ENCODE measurements around the gene LAPTM5.

The LAPTM5 gene

GRCh38 chr1:30686236-30686935 is 71.2 kb downstream of the LAPTM5 start:
- no peak overlapping the region for H3K27ac ChIP-seq
- H3K4me1 ChIP-seq = peaks cover 0 to 11% (median 5%) of the 10 kb centered on the region in 4 donors
- intact Hi-C loops (cut with DNase I; ENCODE audit: low total_unique reads) = no loop called here
- peaks cover 0 to 76% of the 10 kb centered on the region in 2 donors for H3K27me3 ChIP-seq
- H3K9me3 ChIP-seq = no peaks in the 10 kb centered on the region
- H3K36me3 ChIP-seq = no peaks in the 10 kb centered on the region
- peak in 1 of 2 donors; percentile 40 for DNase-seq
- no peak overlapping the region for H3K4me3 ChIP-seq
- TF ChIP-seq CTCF (IDR thresholded peaks at IDR 0.05) = no peak

- H3K27ac ChIP-seq = no peak overlapping the region
- no peak for TF ChIP-seq CTCF (IDR thresholded peaks at IDR 0.05)
- H3K4me1 ChIP-seq = peaks cover 0 to 11% (median 5%) of the 10 kb centered on the region in 4 donors
- intact Hi-C loops (cut with DNase I; ENCODE audit: low total_unique reads) = no loop called here
- peaks cover 0 to 76% of the 10 kb centered on the region in 2 donors for H3K27me3 ChIP-seq
- H3K9me3 ChIP-seq = no peaks in the 10 kb centered on the region
- DNase-seq = peak in 1 of 2 donors; percentile 60
- H3K36me3 ChIP-seq = no peaks in the 10 kb centered on the region
- no peak overlapping the region for H3K4me3 ChIP-seq
Measured at GRCh38 chr1:30685796-30686165, 71.8 kb downstream of the LAPTM5 start.

- intact Hi-C loops (cut with DNase I; ENCODE audit: low total_unique reads) = no loop called here
- no peak overlapping the region for H3K27ac ChIP-seq
- H3K9me3 ChIP-seq = no peaks in the 10 kb centered on the region
- no peak overlapping the region for H3K4me3 ChIP-seq
- peak in 1 of 2 donors; percentile 70 for DNase-seq
- TF ChIP-seq CTCF (IDR thresholded peaks at IDR 0.05) = no peak
- H3K27me3 ChIP-seq = peaks cover 0 to 79% of the 10 kb centered on the region in 2 donors
- H3K4me1 ChIP-seq = peaks cover 0 to 11% (median 5%) of the 10 kb centered on the region in 4 donors
- no peaks in the 10 kb centered on the region for H3K36me3 ChIP-seq
Measured at GRCh38 chr1:30684881-30685795, 72.4 kb downstream of the LAPTM5 start.

GRCh38 chr1:30684259-30684658 is 73.3 kb downstream of the LAPTM5 start:
- TF ChIP-seq CTCF (IDR thresholded peaks at IDR 0.05) = no peak
- no peak overlapping the region for H3K27ac ChIP-seq
- peak in 1 of 2 donors; percentile 27 for DNase-seq
- H3K36me3 ChIP-seq = no peaks in the 10 kb centered on the region
- H3K4me1 ChIP-seq = peaks cover 0 to 11% (median 5%) of the 10 kb centered on the region in 4 donors
- no peak overlapping the region for H3K4me3 ChIP-seq
- peaks cover 0 to 83% of the 10 kb centered on the region in 2 donors for H3K27me3 ChIP-seq
- intact Hi-C loops (cut with DNase I; ENCODE audit: low total_unique reads) = no loop called here
- H3K9me3 ChIP-seq = no peaks in the 10 kb centered on the region

GRCh38 chr1:30683699-30684098 is 73.9 kb downstream of the LAPTM5 start:
- no peak overlapping the region for H3K27ac ChIP-seq
- H3K4me1 ChIP-seq = peaks cover 0 to 11% (median 5%) of the 10 kb centered on the region in 4 donors
- no peak for TF ChIP-seq CTCF (IDR thresholded peaks at IDR 0.05)
- H3K27me3 ChIP-seq = peaks cover 0 to 83% of the 10 kb centered on the region in 2 donors
- peak in 1 of 2 donors; percentile 29 for DNase-seq
- H3K36me3 ChIP-seq = no peaks in the 10 kb centered on the region
- intact Hi-C loops (cut with DNase I; ENCODE audit: low total_unique reads) = no loop called here
- no peaks in the 10 kb centered on the region for H3K9me3 ChIP-seq
- no peak overlapping the region for H3K4me3 ChIP-seq
